IMR-90 (cell line): Measurements from ENCODE around the gene SS18L1. TPM values are rescaled to one million over a fixed set of nuclear protein-coding genes. Genes with fewer than 3 reads are reported as not detected.

Experiments
- ATAC-seq: fragments of 200-7000 bp; cut with Tn5 transposase; 2 replicates; pipeline ENCODE4 v1.9.1; 2020; ENCODE audit warnings: low read depth, mild to moderate bottlenecking, moderate library complexity
- BruUV-seq: library from RNA; stranded (reverse); fragments of 400-500 nt; replicated peaks from 2 replicates; lab custom pipeline; 2021; lab: Mats Ljungman, UMichigan
- CTCF ChIA-PET: fragments of 300-600 bp; formaldehyde crosslinking; extraction: SDS; loops from one replicate; lab custom pipeline; 2021; ENCODE audit warnings: antibody characterized with exemption; lab: Yijun Ruan, JAX
- POLR2A ChIA-PET: fragments of 300-600 bp; sonication (Branson Sonifier 250); formaldehyde crosslinking; loops from one replicate; lab custom pipeline; 2022; ENCODE audit warnings: antibody characterized with exemption; ENCODE audit not compliant: unreplicated experiment; lab: Charles Lee
- DNase-seq: peaks from one replicate; pipeline ENCODE4 v3.0.0; 2013
- H2AFZ ChIP-seq: replicated peaks from 2 replicates; pipeline ENCODE3; 2013; ENCODE audit warnings: low read length, mild to moderate bottlenecking; ENCODE audit not compliant: poor library complexity
- H2AK5ac ChIP-seq: 2 replicates; pipeline ENCODE4 v1.6.1; 2013; ENCODE audit warnings: low read depth, low read length, inconsistent platforms
- H2AK9ac ChIP-seq: replicated peaks from 2 replicates; pipeline ENCODE3; 2013; ENCODE audit warnings: mild to moderate bottlenecking, low read depth, low read length, moderate library complexity; ENCODE audit not compliant: poor library complexity
- H2BK120ac ChIP-seq: 2 replicates; pipeline ENCODE4 v1.6.1; 2013; ENCODE audit warnings: low read depth, low read length, inconsistent platforms
- H2BK15ac ChIP-seq: 3 replicates; pipeline ENCODE4 v1.6.1; 2013; ENCODE audit warnings: low read depth, low read length, inconsistent platforms
- H2BK20ac ChIP-seq: 2 replicates; pipeline ENCODE4 v1.6.1; 2013; ENCODE audit warnings: low read depth, mild to moderate bottlenecking, inconsistent platforms, low read length, moderate library complexity
- H2BK5ac ChIP-seq: 2 replicates; pipeline ENCODE4 v1.6.1; 2013; ENCODE audit warnings: mild to moderate bottlenecking, low read depth, low read length, inconsistent platforms; ENCODE audit not compliant: poor library complexity, severe bottlenecking
- H3K14ac ChIP-seq: replicated peaks from 2 replicates; pipeline ENCODE4 v1.6.1; 2013; ENCODE audit warnings: low read depth, low read length, inconsistent platforms
- H3K18ac ChIP-seq: 2 replicates; pipeline ENCODE4 v1.6.1; 2013; ENCODE audit warnings: low read depth, low read length, control low read depth
- H3K23ac ChIP-seq: 2 replicates; pipeline ENCODE4 v1.6.1; 2013; ENCODE audit warnings: low read depth, low read length, inconsistent platforms
- H3K27ac ChIP-seq: 2 replicates; pipeline ENCODE4 v1.5.1; 2013; ENCODE audit warnings: mild to moderate bottlenecking, control low read depth, low read length; ENCODE audit not compliant: insufficient read depth
- H3K27me3 ChIP-seq: 2 replicates; pipeline ENCODE4 v1.6.1; 2013; ENCODE audit warnings: low read length; ENCODE audit not compliant: control insufficient read depth, insufficient read depth
- H3K36me3 ChIP-seq: 2 replicates; pipeline ENCODE4 v1.6.1; 2013; ENCODE audit warnings: low read length, mixed read lengths; ENCODE audit not compliant: control insufficient read depth, insufficient read depth
- H3K4ac ChIP-seq: 2 replicates; pipeline ENCODE4 v1.6.1; 2013; ENCODE audit warnings: low read depth, low read length, inconsistent platforms
- H3K4me1 ChIP-seq: 2 replicates; pipeline ENCODE4 v1.6.1; 2013; ENCODE audit warnings: low read length, mixed read lengths; ENCODE audit not compliant: control insufficient read depth, insufficient read depth
- H3K4me2 ChIP-seq: 2 replicates; pipeline ENCODE4 v1.6.1; 2013; ENCODE audit warnings: low read depth, mild to moderate bottlenecking, control low read depth, low read length, moderate library complexity
- H3K4me3 ChIP-seq: 2 replicates; pipeline ENCODE4 v1.5.1; 2013; ENCODE audit warnings: low read depth, mild to moderate bottlenecking, control low read depth, low read length, moderate library complexity; ENCODE audit not compliant: insufficient read depth
- H3K56ac ChIP-seq: 2 replicates; pipeline ENCODE4 v1.6.1; 2013; ENCODE audit warnings: low read length, inconsistent platforms; ENCODE audit not compliant: insufficient read depth; ENCODE audit errors: extremely low read depth
- H3K79me1 ChIP-seq, 2 experiments: 2 replicates each; pipeline ENCODE4 v1.6.1; 2013; ENCODE audit warnings: low read length in 2 of 2, inconsistent platforms in 1 of 2, low read depth in 1 of 2
- H3K9ac ChIP-seq: 2 replicates; pipeline ENCODE4 v1.6.1; 2013; ENCODE audit warnings: low read depth, low read length, control low read depth
- H3K9me1 ChIP-seq: 2 replicates; pipeline ENCODE4 v1.6.1; 2013; ENCODE audit warnings: low read length, inconsistent platforms; ENCODE audit not compliant: insufficient read depth
- H3K9me3 ChIP-seq: 2 replicates; pipeline ENCODE4 v1.6.1; 2013; ENCODE audit warnings: low read length; ENCODE audit not compliant: control insufficient read depth, insufficient read depth
- H4K20me1 ChIP-seq: 2 replicates; pipeline ENCODE4 v1.6.1; 2013; ENCODE audit warnings: low read length, inconsistent platforms; ENCODE audit not compliant: insufficient read depth
- H4K5ac ChIP-seq: 2 replicates; pipeline ENCODE4 v1.6.1; 2013; ENCODE audit warnings: mild to moderate bottlenecking, low read depth, low read length, control low read depth
- H4K8ac ChIP-seq, 2 experiments: 2 replicates each; pipeline ENCODE4 v1.6.1; 2013; ENCODE audit warnings: low read depth in 2 of 2, low read length in 2 of 2, control low read depth in 1 of 2, inconsistent platforms in 1 of 2
- H4K91ac ChIP-seq: 2 replicates; pipeline ENCODE4 v1.6.1; 2013; ENCODE audit warnings: low read depth, low read length, inconsistent platforms; ENCODE audit not compliant: insufficient read depth
- BHLHE40 ChIP-seq: fragments of 150-350 bp; IDR thresholded peaks from 2 replicates; pipeline ENCODE4 v1.6.1; 2016; ENCODE audit warnings: mild to moderate bottlenecking, low read depth, low read length
- CEBPB ChIP-seq: IDR thresholded peaks from 2 replicates; pipeline ENCODE4 v1.6.1; 2012; ENCODE audit warnings: low read depth, low read length, improper control_type of control experiment
- CHD1 ChIP-seq: IDR thresholded peaks from 2 replicates; pipeline ENCODE4 v1.6.1; 2012; ENCODE audit warnings: low read depth, low read length, improper control_type of control experiment
- ELK1 ChIP-seq: fragments of 150-350 bp; IDR thresholded peaks from 2 replicates; pipeline ENCODE4 v1.6.1; 2016; ENCODE audit warnings: low read depth, mild to moderate bottlenecking, low read length, moderate library complexity, borderline replicate concordance
- MAFK ChIP-seq: IDR thresholded peaks from 2 replicates; pipeline ENCODE4 v1.6.1; 2012; ENCODE audit warnings: low read depth, low read length, improper control_type of control experiment
- NFE2L2 ChIP-seq: fragments of 150-350 bp; IDR thresholded peaks from 2 replicates; pipeline ENCODE4 v1.6.1; 2016; ENCODE audit warnings: low read depth, mild to moderate bottlenecking, low read length
- POLR2A ChIP-seq: IDR thresholded peaks from 2 replicates; pipeline ENCODE4 v1.6.1; 2012; ENCODE audit warnings: mild to moderate bottlenecking, low read depth, low read length
- RAD21 ChIP-seq: IDR thresholded peaks from 2 replicates; pipeline ENCODE4 v1.6.1; 2012; ENCODE audit warnings: low read length, improper control_type of control experiment
- SMC3 ChIP-seq: fragments of 150-350 bp; IDR thresholded peaks from 2 replicates; pipeline ENCODE4 v1.6.1; 2016; ENCODE audit warnings: low read depth, mild to moderate bottlenecking, antibody characterized with exemption, low read length, moderate library complexity
- USF2 ChIP-seq: fragments of 150-350 bp; IDR thresholded peaks from 2 replicates; pipeline ENCODE4 v1.6.1; 2017; ENCODE audit warnings: mild to moderate bottlenecking, antibody characterized with exemption, low read length, low read depth
- WGBS, 2 experiments: methylation state at CpG; one replicate each; pipeline versions ENCODE4 v1.1.5 to v1.1.7; 2013; ENCODE audit warnings: missing lambda C conversion rate in 2 of 2; ENCODE audit not compliant: insufficient read length in 1 of 2; ENCODE audit errors: extremely low coverage in 2 of 2; 5-methylcytosine and 5-hydroxymethylcytosine counted together
- dilution Hi-C: fragments of 300-500 bp; cut with HindIII; formaldehyde crosslinking; loops from one replicate; pipeline ENCODE4 v1.14.3; 2018; ENCODE audit warnings: low sequenced_read_pairs; ENCODE audit not compliant: unreplicated experiment
- in situ Hi-C: fragments of 300-500 bp; cut with MboI; formaldehyde crosslinking; loops from 3 replicates; pipeline ENCODE4 v1.14.3; 2019; ENCODE audit warnings: low sequenced_read_pairs, inconsistent platforms, mixed read lengths
- intact Hi-C: fragments of 100-400 bp; cut with micrococcal nuclease; formaldehyde crosslinking; loops from 2 replicates; pipeline ENCODE4 v1.10.0; 2022
- polyA plus RNA-seq, 3 experiments: library from polyadenylated mRNA; depleted of rRNA; stranded (reverse); fragments of >200 nt; gene quantifications; 2 replicates each; pipeline ENCODE4 v1.2.3, GENCODE V29; 2012; ENCODE audit warnings: low replicate concordance in 1 of 3
- total RNA-seq: library from RNA; depleted of rRNA; stranded (reverse); fragments of >200 nt; gene quantifications from 2 replicates; pipeline ENCODE4 v1.2.3, GENCODE V29; 2012
- TF ChIP-seq, protein P1 (sequence below): conservative IDR thresholded peaks from 2 replicates; pipeline ENCODE4 v1.5.1; 2012; ENCODE audit warnings: mild to moderate bottlenecking, low read depth, low read length, improper control_type of control experiment

The SS18L1 gene
- total and polyA plus RNA-seq, 2 of the 4 experiments (the other 2 are of a cell fraction), result 8.1 to 12.2 TPM

DNA sequence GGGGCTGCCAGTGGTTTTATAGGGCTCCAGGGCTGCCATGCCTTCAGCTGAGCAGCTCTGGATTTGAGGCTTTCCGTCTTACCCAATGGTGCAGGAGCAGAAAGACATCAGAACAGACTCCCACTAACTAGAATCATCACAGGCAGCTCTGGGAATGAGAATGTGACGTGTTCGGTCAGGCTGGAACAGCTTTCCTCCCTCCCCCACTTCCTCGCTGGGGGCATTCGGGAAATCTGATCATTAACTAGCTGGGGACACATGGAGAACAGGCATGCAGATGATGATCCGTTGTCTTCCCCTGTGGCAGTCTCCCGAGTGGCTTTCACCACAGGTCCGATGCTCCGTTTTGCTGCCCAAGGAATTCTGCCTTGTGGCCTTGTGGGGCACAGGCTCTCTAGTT, 33.7 kb downstream of the SS18L1 start:
- no peak overlapping the region for H3K56ac ChIP-seq
- no peaks in the 10 kb centered on the region for H3K9me3 ChIP-seq
- H2BK20ac ChIP-seq, result no peak overlapping the region
- no peak overlapping the region for H3K18ac ChIP-seq
- H2AFZ ChIP-seq, result no peak overlapping the region
- no peak overlapping the region for H3K14ac ChIP-seq
- no TSS peak for BruUV-seq
- no peak overlapping the region for H4K8ac ChIP-seq
- no peak overlapping the region for H2AK5ac ChIP-seq
- no peak overlapping the region for H3K23ac ChIP-seq
- ChIA-PET CTCF (no interaction called here), POLR2A (no interaction called here)
- H4K20me1 ChIP-seq, result no peaks in the 10 kb centered on the region
- 92% methylated on average over 8 of the region's 9 CpGs; no CpG with 5 or more reads in 1 of the 2 experiments for WGBS, 2 experiments
- peaks cover 0 to 4% of the 10 kb centered on the region in 2 experiments; a peak in 1 of 4 replicates for H3K79me1 ChIP-seq
- peaks cover 29% of the 10 kb centered on the region for H3K36me3 ChIP-seq
- dilution Hi-C loops, result no loop called here
- H2BK120ac ChIP-seq, result no peak overlapping the region
- no peak for DNase-seq
- no peak overlapping the region for H3K4ac ChIP-seq
- no peak overlapping the region for H3K27ac ChIP-seq
- ATAC-seq, result no peak
- no peak overlapping the region for H2AK9ac ChIP-seq
- no peak overlapping the region for H4K91ac ChIP-seq
- in situ Hi-C loops, result no loop called here
- no peak overlapping the region for H4K5ac ChIP-seq
- no peak overlapping the region for H3K4me2 ChIP-seq
- no peak overlapping the region for H3K4me3 ChIP-seq
- no peak overlapping the region for H2BK5ac ChIP-seq
- no peaks in the 10 kb centered on the region for H3K4me1 ChIP-seq
- no peak overlapping the region for H3K9ac ChIP-seq
- TF ChIP-seq POLR2A (no peak), RAD21 (no peak), BHLHE40 (no peak), CEBPB (no peak), CHD1 (no peak), USF2 (no peak), MAFK (no peak), ELK1 (no peak), NFE2L2 (no peak), SMC3 (no peak)
- TF ChIP-seq, protein P1, sequence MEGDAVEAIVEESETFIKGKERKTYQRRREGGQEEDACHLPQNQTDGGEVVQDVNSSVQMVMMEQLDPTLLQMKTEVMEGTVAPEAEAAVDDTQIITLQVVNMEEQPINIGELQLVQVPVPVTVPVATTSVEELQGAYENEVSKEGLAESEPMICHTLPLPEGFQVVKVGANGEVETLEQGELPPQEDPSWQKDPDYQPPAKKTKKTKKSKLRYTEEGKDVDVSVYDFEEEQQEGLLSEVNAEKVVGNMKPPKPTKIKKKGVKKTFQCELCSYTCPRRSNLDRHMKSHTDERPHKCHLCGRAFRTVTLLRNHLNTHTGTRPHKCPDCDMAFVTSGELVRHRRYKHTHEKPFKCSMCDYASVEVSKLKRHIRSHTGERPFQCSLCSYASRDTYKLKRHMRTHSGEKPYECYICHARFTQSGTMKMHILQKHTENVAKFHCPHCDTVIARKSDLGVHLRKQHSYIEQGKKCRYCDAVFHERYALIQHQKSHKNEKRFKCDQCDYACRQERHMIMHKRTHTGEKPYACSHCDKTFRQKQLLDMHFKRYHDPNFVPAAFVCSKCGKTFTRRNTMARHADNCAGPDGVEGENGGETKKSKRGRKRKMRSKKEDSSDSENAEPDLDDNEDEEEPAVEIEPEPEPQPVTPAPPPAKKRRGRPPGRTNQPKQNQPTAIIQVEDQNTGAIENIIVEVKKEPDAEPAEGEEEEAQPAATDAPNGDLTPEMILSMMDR, result no peak
- no peaks in the 10 kb centered on the region for H3K27me3 ChIP-seq
- H3K9me1 ChIP-seq, result 0 out of 2 replicates have a peak, but pooled peaks cover 2% of the 10 kb centered on the region
- H2BK15ac ChIP-seq, result no peak overlapping the region
- intact Hi-C loops, result no loop called here
